ENCODE measurements around the gene ARHGEF37. TPM values are rescaled to one million over a fixed set of nuclear protein-coding genes. Genes with fewer than 3 reads are reported as not detected.

Gene ARHGEF37
- total and polyA plus RNA-seq, 2 donors: 1.1 to 2.5 TPM

DNA sequence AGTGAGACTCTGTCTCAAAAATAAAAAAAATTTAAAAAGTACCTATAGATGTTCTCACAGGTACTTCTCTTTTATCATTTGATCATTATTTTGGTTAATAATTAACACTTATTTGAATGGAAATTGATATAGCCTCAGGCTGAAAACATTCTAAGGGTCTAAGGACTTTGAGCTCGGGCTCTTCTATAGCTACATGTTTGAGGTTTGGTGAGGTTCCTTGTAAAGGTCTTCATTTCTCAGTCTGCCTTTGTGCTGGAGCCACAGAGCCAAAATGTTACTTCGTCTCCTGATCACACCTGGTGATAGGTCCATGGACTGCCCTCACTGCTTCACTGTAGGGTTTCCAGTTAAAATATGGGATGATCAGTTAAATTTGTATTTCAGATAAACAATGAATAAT is 22.6 kb downstream of the ARHGEF37 start:
- no peaks in the 10 kb centered on the region for H3K4me1 ChIP-seq (ENCODE audit: control insufficient read depth in 2 of 2, insufficient read depth in 2 of 2, low read length in 2 of 2)
- no peaks in the 10 kb centered on the region for H3K36me3 ChIP-seq (ENCODE audit: control insufficient read depth in 2 of 2, insufficient read depth in 2 of 2, low read length in 1 of 2)
- H3K27ac ChIP-seq (ENCODE audit: low read depth in 1 of 2, low read length in 1 of 2): no peak overlapping the region
- no peak for DNase-seq (ENCODE audit: low read depth in 6 of 9, low spot score in 9 of 9)
- no peaks in the 10 kb centered on the region for H3K27me3 ChIP-seq (ENCODE audit: control insufficient read depth in 2 of 2, insufficient read depth in 1 of 2, low read length in 1 of 2)
- H3K9me3 ChIP-seq (ENCODE audit: control insufficient read depth in 2 of 2, insufficient read depth in 1 of 2, low read length in 1 of 2): no peaks in the 10 kb centered on the region
- WGBS: 91% methylated on average over 2 of the region's 2 CpGs
- no peak overlapping the region for H3K4me3 ChIP-seq (ENCODE audit: low read length in 2 of 2)

DNA sequence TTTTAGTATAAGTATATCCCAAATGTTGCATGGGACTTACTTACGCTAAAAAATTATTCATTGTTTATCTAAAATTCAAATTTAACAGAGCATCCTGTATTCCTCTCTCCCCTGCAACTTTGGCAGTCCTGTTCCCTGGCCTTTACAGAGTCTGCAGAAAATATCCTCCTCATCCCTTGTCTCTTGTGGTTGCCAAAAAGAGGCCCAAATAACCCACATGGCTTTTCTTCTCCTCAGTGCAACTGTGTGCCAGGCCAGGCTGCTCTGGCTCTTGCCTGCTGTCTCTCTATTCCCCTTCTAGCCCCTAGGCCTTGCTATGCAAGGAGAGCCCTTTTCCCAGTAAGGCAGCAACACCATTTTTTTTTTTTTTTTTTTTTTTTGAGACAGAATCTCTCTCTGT is 23.0 kb downstream of the ARHGEF37 start:
- Histone ChIP-seq H3K27me3 (ENCODE audit: control insufficient read depth in 2 of 2, insufficient read depth in 1 of 2, low read length in 1 of 2) (no peaks in the 10 kb centered on the region), H3K27ac (ENCODE audit: low read depth in 1 of 2, low read length in 1 of 2) (no peak overlapping the region), H3K36me3 (ENCODE audit: control insufficient read depth in 2 of 2, insufficient read depth in 2 of 2, low read length in 1 of 2) (no peaks in the 10 kb centered on the region), H3K4me1 (ENCODE audit: control insufficient read depth in 2 of 2, insufficient read depth in 2 of 2, low read length in 2 of 2) (no peaks in the 10 kb centered on the region), H3K9me3 (ENCODE audit: control insufficient read depth in 2 of 2, insufficient read depth in 1 of 2, low read length in 1 of 2) (no peaks in the 10 kb centered on the region), H3K4me3 (ENCODE audit: low read length in 2 of 2) (no peak overlapping the region)
- no peak for DNase-seq (ENCODE audit: low read depth in 6 of 9, low spot score in 9 of 9)
- 100% methylated on average over 1 of the region's 1 CpG for WGBS

DNA sequence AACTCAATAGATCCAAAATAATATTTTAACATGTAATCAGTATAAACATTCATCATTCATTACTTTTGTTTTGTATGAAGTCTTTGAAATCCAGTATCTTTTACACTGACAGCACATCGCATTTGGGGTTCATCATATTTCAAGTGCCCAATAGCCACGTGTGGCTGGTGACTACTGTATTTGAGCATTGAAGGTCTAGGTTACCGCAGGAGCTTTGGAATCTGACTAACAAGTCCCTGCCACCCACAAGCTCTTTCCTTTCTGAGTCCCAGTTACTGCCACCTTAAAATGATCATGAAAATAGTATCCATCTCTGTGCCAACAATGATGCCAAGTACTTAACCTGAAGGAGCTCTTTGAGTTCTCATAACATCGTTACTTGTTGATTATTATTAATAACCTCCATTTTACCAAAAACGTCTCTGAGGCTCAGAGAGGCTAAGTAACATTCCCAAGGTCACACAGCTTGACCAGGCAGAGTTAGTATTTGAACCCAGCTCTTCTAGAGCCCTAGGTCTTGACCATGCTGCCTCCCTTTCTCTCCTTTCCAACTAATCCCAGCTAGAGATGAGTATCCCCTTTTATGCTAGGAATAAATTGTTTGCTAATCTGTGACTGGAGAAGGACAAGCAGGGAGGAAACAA is 24.2 kb downstream of the ARHGEF37 start:
- H3K27me3 ChIP-seq (ENCODE audit: control insufficient read depth in 2 of 2, insufficient read depth in 1 of 2, low read length in 1 of 2): no peaks in the 10 kb centered on the region
- no peak overlapping the region for H3K4me3 ChIP-seq (ENCODE audit: low read length in 2 of 2)
- H3K36me3 ChIP-seq (ENCODE audit: control insufficient read depth in 2 of 2, insufficient read depth in 2 of 2, low read length in 1 of 2): no peaks in the 10 kb centered on the region
- H3K9me3 ChIP-seq (ENCODE audit: control insufficient read depth in 2 of 2, insufficient read depth in 1 of 2, low read length in 1 of 2): no peaks in the 10 kb centered on the region
- WGBS: 95% methylated on average over 5 of the region's 5 CpGs
- H3K27ac ChIP-seq (ENCODE audit: low read depth in 1 of 2, low read length in 1 of 2): no peak overlapping the region
- H3K4me1 ChIP-seq (ENCODE audit: control insufficient read depth in 2 of 2, insufficient read depth in 2 of 2, low read length in 2 of 2): no peaks in the 10 kb centered on the region
- no peak for DNase-seq (ENCODE audit: low read depth in 6 of 9, low spot score in 9 of 9)

DNA sequence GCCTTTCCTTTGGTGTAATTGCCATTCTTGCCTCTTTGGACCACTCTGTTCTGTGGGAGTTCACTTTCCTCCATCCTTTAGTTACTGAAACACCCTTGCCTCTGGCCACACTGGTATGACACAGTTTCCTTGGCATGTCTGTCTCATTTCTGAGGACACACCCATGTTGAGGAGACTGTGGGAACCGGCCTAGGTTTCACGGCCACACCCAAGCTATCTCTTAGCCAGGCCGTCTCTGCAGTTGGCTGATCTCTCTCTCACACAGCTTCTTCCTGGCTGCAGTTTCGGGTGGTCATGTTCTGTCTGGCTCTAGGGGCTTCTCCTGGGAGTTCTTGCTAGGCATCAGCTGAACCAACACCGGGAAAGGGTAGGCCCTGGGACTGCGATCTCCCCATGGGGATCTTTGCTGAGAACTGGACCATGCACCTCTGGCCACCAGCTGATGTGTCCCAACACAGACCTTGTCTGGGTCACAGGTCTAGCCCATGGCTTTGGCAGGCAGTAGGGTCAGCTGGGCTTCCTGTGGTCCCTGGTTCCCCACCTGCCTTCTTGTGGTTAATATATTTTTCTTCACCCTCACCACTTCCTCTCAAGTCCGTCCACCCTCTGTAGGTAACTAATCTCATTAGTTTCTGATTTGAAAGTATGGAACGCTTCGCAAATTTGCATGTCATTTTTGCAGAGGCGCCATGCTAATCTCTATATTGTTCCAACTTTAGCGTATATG is 24.9 kb downstream of the ARHGEF37 start:
- Histone ChIP-seq H3K9me3 (ENCODE audit: control insufficient read depth in 2 of 2, insufficient read depth in 1 of 2, low read length in 1 of 2) (no peaks in the 10 kb centered on the region), H3K27me3 (ENCODE audit: control insufficient read depth in 2 of 2, insufficient read depth in 1 of 2, low read length in 1 of 2) (no peaks in the 10 kb centered on the region), H3K36me3 (ENCODE audit: control insufficient read depth in 2 of 2, insufficient read depth in 2 of 2, low read length in 1 of 2) (no peaks in the 10 kb centered on the region), H3K27ac (ENCODE audit: low read depth in 1 of 2, low read length in 1 of 2) (no peak overlapping the region), H3K4me3 (ENCODE audit: low read length in 2 of 2) (no peak overlapping the region), H3K4me1 (ENCODE audit: control insufficient read depth in 2 of 2, insufficient read depth in 2 of 2, low read length in 2 of 2) (no peaks in the 10 kb centered on the region)
- DNase-seq (ENCODE audit: low read depth in 6 of 9, low spot score in 9 of 9): no peak
- WGBS: 88% methylated on average over 11 of the region's 11 CpGs

DNA sequence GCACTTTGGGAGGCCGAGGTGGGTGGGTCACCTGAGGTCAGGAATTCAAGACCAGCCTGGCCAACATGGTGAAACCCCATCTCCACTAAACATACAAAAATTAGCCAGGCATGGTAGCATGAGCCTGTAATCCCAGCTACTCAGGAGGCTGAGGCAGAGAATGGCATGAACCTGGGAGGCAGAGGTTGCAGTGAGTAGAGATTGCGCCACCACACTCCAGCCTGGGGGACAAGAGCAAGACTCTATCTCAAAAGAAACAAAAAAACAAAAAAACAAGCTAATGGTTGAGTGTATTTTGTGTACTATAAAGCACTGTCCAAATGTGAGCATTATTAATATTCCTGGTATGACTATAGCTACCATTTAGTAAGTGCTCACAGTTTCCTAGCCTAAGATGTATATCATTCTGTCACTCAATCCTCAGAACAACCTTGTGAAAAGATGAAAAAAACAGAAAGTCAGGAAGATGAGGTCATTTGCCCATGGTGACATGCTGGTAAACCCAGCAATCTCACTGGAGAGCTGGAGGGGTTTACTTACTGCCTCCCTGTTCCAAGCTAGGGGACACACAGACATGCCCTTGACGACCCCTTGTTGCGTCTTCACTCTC is 27.7 kb downstream of the ARHGEF37 start:
- WGBS: 96% methylated on average over 4 of the region's 4 CpGs
- no peaks in the 10 kb centered on the region for H3K4me1 ChIP-seq (ENCODE audit: control insufficient read depth in 2 of 2, insufficient read depth in 2 of 2, low read length in 2 of 2)
- H3K27me3 ChIP-seq (ENCODE audit: control insufficient read depth in 2 of 2, insufficient read depth in 1 of 2, low read length in 1 of 2): no peaks in the 10 kb centered on the region
- H3K4me3 ChIP-seq (ENCODE audit: low read length in 2 of 2): no peak overlapping the region
- no peak for DNase-seq (ENCODE audit: low read depth in 6 of 9, low spot score in 9 of 9)
- no peak overlapping the region for H3K27ac ChIP-seq (ENCODE audit: low read depth in 1 of 2, low read length in 1 of 2)
- no peaks in the 10 kb centered on the region for H3K9me3 ChIP-seq (ENCODE audit: control insufficient read depth in 2 of 2, insufficient read depth in 1 of 2, low read length in 1 of 2)
- H3K36me3 ChIP-seq (ENCODE audit: control insufficient read depth in 2 of 2, insufficient read depth in 2 of 2, low read length in 1 of 2): no peaks in the 10 kb centered on the region

DNA sequence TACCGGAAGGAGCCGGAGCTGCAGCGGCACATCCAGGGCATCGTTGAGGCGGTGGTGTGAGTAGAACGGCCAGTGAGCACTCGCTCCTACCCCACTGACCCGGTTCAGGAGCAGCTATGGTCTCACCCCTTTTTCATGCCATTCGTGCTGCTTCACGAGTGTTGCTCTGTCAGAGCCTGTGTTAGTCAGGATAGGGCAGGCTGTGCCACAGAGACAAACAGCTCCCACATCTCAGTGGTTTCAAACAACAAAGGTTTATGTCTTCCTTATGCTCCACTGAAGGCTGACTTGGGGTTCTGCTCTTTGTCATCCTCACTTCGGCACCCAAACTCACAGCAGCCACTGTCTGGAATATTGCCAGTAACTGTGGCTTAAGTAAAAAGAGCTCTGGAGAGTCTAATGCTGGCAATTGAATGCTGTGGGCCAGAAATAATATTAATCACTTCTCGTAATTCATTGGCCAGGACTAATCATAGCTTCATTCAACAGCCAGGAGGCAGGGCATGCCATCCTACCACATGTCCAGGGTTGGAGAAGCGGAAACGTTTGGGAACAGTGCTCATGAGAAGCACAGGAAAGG is 28.4 kb downstream of the ARHGEF37 start:
- no peaks in the 10 kb centered on the region for H3K27me3 ChIP-seq (ENCODE audit: control insufficient read depth in 2 of 2, insufficient read depth in 1 of 2, low read length in 1 of 2)
- H3K4me3 ChIP-seq (ENCODE audit: low read length in 2 of 2): no peak overlapping the region
- H3K4me1 ChIP-seq (ENCODE audit: control insufficient read depth in 2 of 2, insufficient read depth in 2 of 2, low read length in 2 of 2): no peaks in the 10 kb centered on the region
- no peaks in the 10 kb centered on the region for H3K36me3 ChIP-seq (ENCODE audit: control insufficient read depth in 2 of 2, insufficient read depth in 2 of 2, low read length in 1 of 2)
- H3K9me3 ChIP-seq (ENCODE audit: control insufficient read depth in 2 of 2, insufficient read depth in 1 of 2, low read length in 1 of 2): peaks cover 0 to 2% of the 10 kb centered on the region in 2 donors
- no peak overlapping the region for H3K27ac ChIP-seq (ENCODE audit: low read depth in 1 of 2, low read length in 1 of 2)
- WGBS: 90% methylated on average over 14 of the region's 14 CpGs
- DNase-seq (ENCODE audit: low read depth in 6 of 9, low spot score in 9 of 9): no peak

DNA sequence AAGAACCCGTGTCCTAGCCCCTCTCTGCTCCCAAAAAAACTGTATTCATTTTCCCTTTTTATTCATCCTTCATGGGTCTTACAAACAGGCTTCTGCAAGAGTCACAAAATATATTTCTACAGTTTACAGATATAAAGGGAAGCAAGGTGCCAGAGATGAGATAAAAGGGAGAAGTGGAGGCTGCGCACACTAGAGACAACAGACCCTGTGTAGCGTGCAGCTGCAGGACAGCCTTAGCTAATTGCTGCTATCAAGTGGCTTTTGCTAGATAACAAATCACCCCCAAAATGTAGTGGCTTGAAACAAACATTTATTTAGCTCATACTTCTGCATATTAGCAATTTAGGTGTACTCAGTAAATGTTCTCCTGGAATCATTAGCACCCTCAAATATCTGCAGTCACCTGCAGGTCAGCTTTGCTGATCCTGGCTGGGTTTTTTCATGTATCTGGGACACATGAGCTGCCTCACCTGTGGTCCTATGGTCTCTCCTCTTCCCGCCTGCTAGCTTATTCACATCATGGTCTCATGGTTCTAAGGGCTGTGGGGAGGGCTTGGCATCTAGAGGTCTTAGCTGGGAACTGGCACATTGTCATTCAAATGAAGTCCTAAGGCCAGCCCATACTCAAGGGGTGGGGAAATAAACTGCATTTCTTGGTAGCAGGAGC is 29.4 kb downstream of the ARHGEF37 start:
- peaks cover 0 to 2% of the 10 kb centered on the region in 2 donors for H3K9me3 ChIP-seq (ENCODE audit: control insufficient read depth in 2 of 2, insufficient read depth in 1 of 2, low read length in 1 of 2)
- H3K27me3 ChIP-seq (ENCODE audit: control insufficient read depth in 2 of 2, insufficient read depth in 1 of 2, low read length in 1 of 2): no peaks in the 10 kb centered on the region
- no peak for DNase-seq (ENCODE audit: low read depth in 6 of 9, low spot score in 9 of 9)
- H3K27ac ChIP-seq (ENCODE audit: low read depth in 1 of 2, low read length in 1 of 2): no peak overlapping the region
- no peaks in the 10 kb centered on the region for H3K36me3 ChIP-seq (ENCODE audit: control insufficient read depth in 2 of 2, insufficient read depth in 2 of 2, low read length in 1 of 2)
- H3K4me1 ChIP-seq (ENCODE audit: control insufficient read depth in 2 of 2, insufficient read depth in 2 of 2, low read length in 2 of 2): no peaks in the 10 kb centered on the region
- no peak overlapping the region for H3K4me3 ChIP-seq (ENCODE audit: low read length in 2 of 2)
- WGBS: 95% methylated on average over 4 of the region's 4 CpGs

DNA sequence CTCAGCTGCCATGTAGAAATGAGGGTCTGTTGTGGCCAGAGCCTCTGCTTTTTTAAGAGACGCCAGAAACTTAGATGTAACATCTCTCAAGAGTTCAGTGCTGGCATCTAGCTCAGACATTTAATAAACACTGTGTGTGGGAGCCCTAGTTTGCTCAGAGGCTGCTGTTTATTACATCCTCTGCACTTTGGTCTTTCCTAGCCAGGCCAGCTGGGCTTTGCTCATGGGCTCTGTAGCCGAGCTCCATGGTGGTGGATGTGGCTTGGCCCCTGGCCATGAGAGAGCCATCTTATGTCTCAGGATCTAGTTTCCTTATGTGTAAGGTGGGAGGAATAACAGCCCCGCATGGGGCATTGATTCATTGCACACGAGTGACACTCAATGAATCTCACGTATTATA is 30.0 kb downstream of the ARHGEF37 start:
- Histone ChIP-seq H3K36me3 (ENCODE audit: control insufficient read depth in 2 of 2, insufficient read depth in 2 of 2, low read length in 1 of 2) (no peaks in the 10 kb centered on the region), H3K4me1 (ENCODE audit: control insufficient read depth in 2 of 2, insufficient read depth in 2 of 2, low read length in 2 of 2) (no peaks in the 10 kb centered on the region), H3K27ac (ENCODE audit: low read depth in 1 of 2, low read length in 1 of 2) (no peak overlapping the region), H3K4me3 (ENCODE audit: low read length in 2 of 2) (no peak overlapping the region), H3K9me3 (ENCODE audit: control insufficient read depth in 2 of 2, insufficient read depth in 1 of 2, low read length in 1 of 2) (peaks cover 0 to 2% of the 10 kb centered on the region in 2 donors), H3K27me3 (ENCODE audit: control insufficient read depth in 2 of 2, insufficient read depth in 1 of 2, low read length in 1 of 2) (no peaks in the 10 kb centered on the region)
- no peak for DNase-seq (ENCODE audit: low read depth in 6 of 9, low spot score in 9 of 9)
- WGBS: 87% methylated on average over 5 of the region's 5 CpGs

All from thymus (tissue), 11 donors.